ENCODE measurements around the gene NCOA1.
"Not testable (repeated sequence)": the region's sequence is repeated elsewhere in the genome, so short reads cannot be mapped to it uniquely, and the experiment has no call there.

NCOA1 gene

GRCh38 chr2:24805811-24806660, 315.0 kb downstream of the NCOA1 start:
- not testable (repeated sequence) for DNase-seq

GRCh38 chr2:24806661-24807036, 315.6 kb downstream of the NCOA1 start:
- no peak for DNase-seq

- no peak for DNase-seq
Observed at GRCh38 chr2:24809316-24810007, 318.4 kb downstream of the NCOA1 start.

- no peak for DNase-seq
Observed at GRCh38 chr2:24813691-24814137, 322.7 kb downstream of the NCOA1 start.

- no peak for DNase-seq
Observed at GRCh38 chr2:24814516-24814915, 323.5 kb downstream of the NCOA1 start.

GRCh38 chr2:24815171-24815570, 324.1 kb downstream of the NCOA1 start:
- DNase-seq = no peak

- DNase-seq = no peak
Observed at GRCh38 chr2:24816404-24816803, 325.4 kb downstream of the NCOA1 start.

GRCh38 chr2:24816884-24817283, 325.8 kb downstream of the NCOA1 start:
- no peak for DNase-seq

GRCh38 chr2:24818721-24819167, 327.7 kb downstream of the NCOA1 start:
- no peak for DNase-seq

GRCh38 chr2:24819442-24820174, 328.6 kb downstream of the NCOA1 start:
- no peak for DNase-seq

- DNase-seq = no peak
Observed at GRCh38 chr2:24820175-24820513, 329.1 kb downstream of the NCOA1 start.

Data from activated CD4-positive, alpha-beta T cell treated with anti-CD3 and anti-CD28 coated beads for 48 hours (primary cell).